HCT116 (cell line): Measurements from ENCODE around the gene EOLA2.

Experiments
- CEBPB ChIP-seq: IDR thresholded peaks from 2 replicates; pipeline ENCODE4 v1.6.1; 2012; ENCODE audit warnings: low read depth
- EZH2 ChIP-seq: fragments of 200-600 bp; sonication (generic); IDR thresholded peaks from 2 replicates; pipeline ENCODE4 v1.6.1; 2017; ENCODE audit warnings: antibody characterized with exemption, mixed run types
- EZH2phosphoT487 ChIP-seq: fragments of 200-600 bp; IDR thresholded peaks from 2 replicates; pipeline ENCODE4 v1.6.1; 2018; ENCODE audit warnings: antibody characterized with exemption, borderline replicate concordance
- POLR2A ChIP-seq: IDR thresholded peaks from 2 replicates; pipeline ENCODE4 v1.7.0; 2011; ENCODE audit warnings: borderline replicate concordance; ENCODE audit not compliant: insufficient read depth, insufficient read length; ENCODE audit errors: extremely low read depth
- POLR2AphosphoS5 ChIP-seq: IDR thresholded peaks from 2 replicates; pipeline ENCODE4 v1.6.1; 2011; ENCODE audit warnings: mild to moderate bottlenecking, low read depth, low read length, moderate library complexity
- RAD21 ChIP-seq: IDR thresholded peaks from 2 replicates; pipeline ENCODE4 v1.6.1; 2012; ENCODE audit warnings: low read depth, mild to moderate bottlenecking
- SRF ChIP-seq: IDR thresholded peaks from 2 replicates; pipeline ENCODE4 v1.6.1; 2012; ENCODE audit warnings: low read depth
- TF ChIP-seq, protein P1 (sequence below), 3 experiments: fragments of 200-600 bp in 1 of 3; sonication (generic) in 1 of 3; IDR thresholded peaks in 2 of 3; conservative IDR thresholded peaks in 1 of 3; 2 replicates each; pipeline ENCODE4 v1.5.1; 2012 to 2017; ENCODE audit warnings: low read depth in 2 of 3, low read length in 2 of 3, antibody characterized with exemption in 1 of 3, borderline replicate concordance in 1 of 3, control low read depth in 1 of 3, mild to moderate bottlenecking in 1 of 3, mixed read lengths in 1 of 3, mixed run types in 1 of 3, moderate library complexity in 1 of 3; ENCODE audit not compliant: insufficient read depth in 1 of 3
- TF ChIP-seq, protein P2 (sequence below): IDR thresholded peaks from 2 replicates; pipeline ENCODE4 v1.6.1; 2012

DNA sequence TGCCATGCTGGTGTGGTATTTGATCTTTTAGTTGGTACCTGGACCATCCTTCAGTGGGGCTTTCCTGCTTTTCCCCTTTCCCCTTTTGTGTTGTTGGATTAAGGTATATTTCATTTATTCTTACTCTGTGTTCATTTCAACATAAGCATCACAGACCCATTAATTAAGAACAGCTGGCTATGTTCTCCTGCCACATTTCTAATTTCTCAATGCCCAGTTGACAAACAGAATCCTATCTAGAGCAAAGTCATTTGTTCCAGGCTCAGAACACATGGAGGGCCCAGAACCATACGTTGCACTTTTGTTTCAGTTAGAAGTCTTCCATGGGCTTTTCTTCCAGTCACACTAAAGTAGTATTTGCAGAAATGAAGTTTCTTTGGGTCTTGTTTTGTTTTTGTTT is 46.1 kb upstream of the EOLA2 start:
- TF ChIP-seq, protein P1, sequence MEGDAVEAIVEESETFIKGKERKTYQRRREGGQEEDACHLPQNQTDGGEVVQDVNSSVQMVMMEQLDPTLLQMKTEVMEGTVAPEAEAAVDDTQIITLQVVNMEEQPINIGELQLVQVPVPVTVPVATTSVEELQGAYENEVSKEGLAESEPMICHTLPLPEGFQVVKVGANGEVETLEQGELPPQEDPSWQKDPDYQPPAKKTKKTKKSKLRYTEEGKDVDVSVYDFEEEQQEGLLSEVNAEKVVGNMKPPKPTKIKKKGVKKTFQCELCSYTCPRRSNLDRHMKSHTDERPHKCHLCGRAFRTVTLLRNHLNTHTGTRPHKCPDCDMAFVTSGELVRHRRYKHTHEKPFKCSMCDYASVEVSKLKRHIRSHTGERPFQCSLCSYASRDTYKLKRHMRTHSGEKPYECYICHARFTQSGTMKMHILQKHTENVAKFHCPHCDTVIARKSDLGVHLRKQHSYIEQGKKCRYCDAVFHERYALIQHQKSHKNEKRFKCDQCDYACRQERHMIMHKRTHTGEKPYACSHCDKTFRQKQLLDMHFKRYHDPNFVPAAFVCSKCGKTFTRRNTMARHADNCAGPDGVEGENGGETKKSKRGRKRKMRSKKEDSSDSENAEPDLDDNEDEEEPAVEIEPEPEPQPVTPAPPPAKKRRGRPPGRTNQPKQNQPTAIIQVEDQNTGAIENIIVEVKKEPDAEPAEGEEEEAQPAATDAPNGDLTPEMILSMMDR (IDR thresholded peaks at IDR 0.05 in 2 of 3, conservative IDR thresholded peaks at IDR 0.05 in 1 of 3; ENCODE audit: borderline replicate concordance in 1 of 3, insufficient read depth in 1 of 3, low read depth in 2 of 3, low read length in 2 of 3) = no peak
- TF ChIP-seq EZH2phosphoT487 = no peak
- no peak for TF ChIP-seq CEBPB
- TF ChIP-seq EZH2 = no peak
- TF ChIP-seq POLR2A = no peak
- no peak for TF ChIP-seq RAD21
- no peak for TF ChIP-seq POLR2AphosphoS5
- TF ChIP-seq, protein P2, sequence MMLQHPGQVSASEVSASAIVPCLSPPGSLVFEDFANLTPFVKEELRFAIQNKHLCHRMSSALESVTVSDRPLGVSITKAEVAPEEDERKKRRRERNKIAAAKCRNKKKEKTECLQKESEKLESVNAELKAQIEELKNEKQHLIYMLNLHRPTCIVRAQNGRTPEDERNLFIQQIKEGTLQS = no peak
- TF ChIP-seq SRF = no peak
